ENCODE results near the gene SLC6A6. TPM values are rescaled to one million over a fixed set of nuclear protein-coding genes. Genes with fewer than 3 reads are reported as not detected.

The SLC6A6 gene
- total RNA-seq, 1 donor from 2014 or later = 3.8 TPM

- TF ChIP-seq CTCF (IDR thresholded peaks at IDR 0.05; ENCODE audit: insufficient read depth, low read length, poor library complexity, severe bottlenecking) = no peak
- no peak for DNase-seq (ENCODE audit: low read depth)
- peaks cover 1% of the 10 kb centered on the region for H3K36me3 ChIP-seq (ENCODE audit: control insufficient read depth, insufficient read depth, low read length)
- no peak overlapping the region for H3K4me3 ChIP-seq (ENCODE audit: low read depth, low read length)
- no peaks in the 10 kb centered on the region for H3K27me3 ChIP-seq (ENCODE audit: control insufficient read depth, insufficient read depth, low read length)
Measured at GRCh38 chr3:14457999-14458398, 55.6 kb downstream of the SLC6A6 start.

DNA sequence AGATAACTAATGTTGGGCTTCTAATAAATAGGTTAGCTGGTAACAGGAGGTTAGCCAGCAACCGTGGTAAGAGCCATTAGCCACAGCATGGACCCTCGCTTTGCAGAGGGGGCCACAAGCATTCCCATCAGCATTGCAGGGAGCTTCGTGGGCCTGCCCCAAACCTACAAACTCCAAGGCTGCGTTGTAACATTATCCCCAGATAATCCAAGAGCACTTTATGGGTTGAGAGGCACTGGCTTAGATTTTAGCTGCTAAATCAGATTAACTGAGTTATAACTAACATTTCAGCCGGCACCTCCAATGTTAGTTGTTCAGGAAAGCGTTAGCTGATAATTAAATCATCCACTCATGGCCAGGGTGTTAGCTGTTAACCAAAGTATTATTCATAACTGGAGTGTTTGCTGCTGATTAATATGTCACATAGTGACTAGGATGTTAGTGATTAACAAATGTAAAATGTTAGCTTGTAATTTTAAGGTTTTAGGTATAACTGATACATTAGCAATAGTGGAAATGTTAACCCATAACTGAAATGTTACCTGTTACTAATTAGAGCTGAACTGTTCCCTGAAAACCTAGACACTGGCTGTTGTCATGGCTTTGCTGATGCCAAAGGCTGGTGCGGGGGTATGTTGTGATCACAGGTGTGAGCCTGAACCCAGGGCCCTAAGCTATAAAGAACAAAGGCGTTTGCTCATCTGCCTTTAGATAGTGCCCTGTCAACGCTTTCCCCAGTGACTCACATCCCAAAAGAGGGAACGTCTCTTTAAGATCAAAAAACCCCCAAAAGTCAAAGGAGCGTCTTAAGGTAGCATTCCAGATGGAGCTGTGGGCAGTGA, 56.2 kb downstream of the SLC6A6 start:
- no peak for DNase-seq (ENCODE audit: low read depth)
- no peaks in the 10 kb centered on the region for H3K27me3 ChIP-seq (ENCODE audit: control insufficient read depth, insufficient read depth, low read length)
- H3K36me3 ChIP-seq (ENCODE audit: control insufficient read depth, insufficient read depth, low read length) = peaks cover 1% of the 10 kb centered on the region
- TF ChIP-seq CTCF (IDR thresholded peaks at IDR 0.05; ENCODE audit: insufficient read depth, low read length, poor library complexity, severe bottlenecking) = no peak
- H3K4me3 ChIP-seq (ENCODE audit: low read depth, low read length) = no peak overlapping the region

DNA sequence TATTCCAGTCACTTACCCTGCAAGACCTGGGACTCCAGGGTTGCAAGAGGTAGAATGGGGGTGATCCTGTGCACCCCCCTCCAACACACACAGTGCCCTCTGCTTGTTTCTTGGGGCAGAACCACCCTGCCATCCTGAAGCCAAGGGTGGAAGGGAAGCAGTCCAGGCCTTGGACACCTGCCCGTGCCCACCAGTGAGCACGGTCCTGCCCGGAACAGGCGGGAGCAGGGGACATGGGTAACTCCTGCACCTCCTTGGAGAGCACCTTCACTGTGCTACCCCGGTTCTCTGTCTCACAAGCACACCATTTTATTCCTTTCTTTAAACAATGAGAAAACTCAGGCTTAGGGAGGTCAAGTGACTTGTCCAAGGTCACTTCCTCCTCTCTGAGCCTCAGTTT, 57.0 kb downstream of the SLC6A6 start:
- H3K36me3 ChIP-seq (ENCODE audit: control insufficient read depth, insufficient read depth, low read length) = peaks cover 1% of the 10 kb centered on the region
- H3K4me3 ChIP-seq (ENCODE audit: low read depth, low read length) = no peak overlapping the region
- no peak for DNase-seq (ENCODE audit: low read depth)
- TF ChIP-seq CTCF (IDR thresholded peaks at IDR 0.05; ENCODE audit: insufficient read depth, low read length, poor library complexity, severe bottlenecking) = no peak
- no peaks in the 10 kb centered on the region for H3K27me3 ChIP-seq (ENCODE audit: control insufficient read depth, insufficient read depth, low read length)

GRCh38 chr3:14459787-14460186, 57.4 kb downstream of the SLC6A6 start:
- H3K27me3 ChIP-seq (ENCODE audit: control insufficient read depth, insufficient read depth, low read length) = no peaks in the 10 kb centered on the region
- H3K4me3 ChIP-seq (ENCODE audit: low read depth, low read length) = no peak overlapping the region
- peaks cover 1% of the 10 kb centered on the region for H3K36me3 ChIP-seq (ENCODE audit: control insufficient read depth, insufficient read depth, low read length)
- DNase-seq (ENCODE audit: low read depth) = no peak
- TF ChIP-seq CTCF (IDR thresholded peaks at IDR 0.05; ENCODE audit: insufficient read depth, low read length, poor library complexity, severe bottlenecking) = no peak

DNA sequence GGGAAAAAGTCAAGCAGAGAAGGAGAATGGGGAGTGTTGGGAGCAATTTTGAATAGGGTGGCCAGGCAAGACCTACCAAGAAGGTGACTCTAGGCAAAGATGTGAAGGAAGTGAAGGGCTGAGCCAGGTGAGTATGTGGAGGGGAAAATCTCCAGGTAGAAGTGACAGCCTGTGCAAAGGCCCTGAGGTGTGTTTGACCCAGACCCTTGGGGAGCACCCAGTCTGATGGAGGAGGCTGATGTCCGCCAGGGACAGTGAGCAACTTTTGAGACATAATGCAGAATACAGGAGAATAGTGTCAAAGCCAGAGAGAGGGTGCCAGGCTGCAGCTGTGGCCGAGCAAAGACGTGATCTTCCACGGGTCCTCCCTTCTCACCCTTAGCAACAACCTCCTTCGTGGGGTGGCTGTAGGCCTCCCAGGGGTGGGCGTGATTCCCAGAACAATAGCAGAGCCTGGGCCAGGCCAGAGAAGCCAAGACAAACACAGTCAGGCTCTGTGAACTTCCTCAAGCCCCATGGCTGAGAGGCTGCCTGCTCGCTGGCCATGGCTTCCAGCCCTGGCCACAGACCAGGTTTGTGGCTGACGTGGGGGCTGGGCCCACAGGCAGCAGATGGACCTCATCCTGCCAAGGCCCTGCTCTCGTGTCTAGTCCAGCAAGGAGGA, 58.1 kb downstream of the SLC6A6 start:
- Histone ChIP-seq H3K4me3 (ENCODE audit: low read depth, low read length) (no peak overlapping the region), H3K27me3 (ENCODE audit: control insufficient read depth, insufficient read depth, low read length) (no peaks in the 10 kb centered on the region), H3K36me3 (ENCODE audit: control insufficient read depth, insufficient read depth, low read length) (peaks cover 3% of the 10 kb centered on the region)
- DNase-seq (ENCODE audit: low read depth) = peak; percentile 63
- no peak for TF ChIP-seq CTCF (IDR thresholded peaks at IDR 0.05; ENCODE audit: insufficient read depth, low read length, poor library complexity, severe bottlenecking)
